Thoracic aorta (tissue), 2 donors: ENCODE data around the gene SLC7A14. TPM values are rescaled to one million over a fixed set of nuclear protein-coding genes. Genes with fewer than 3 reads are reported as not detected.

Experiments
- ATAC-seq: fragments of 150-250 bp; one replicate; pipeline ENCODE4 v1.8.0; 2017; ENCODE audit warnings: low read depth; ENCODE audit not compliant: insufficient number of reproducible peaks, low FRiP score
- DNase-seq: peaks from one replicate; pipeline ENCODE4 v3.0.0-alpha.2; 2020; ENCODE audit warnings: low spot score
- H3K27ac ChIP-seq, 2 donors: fragments of 200-600 bp; sonication (generic); 1 replicate in 1 of 2; 2 replicates in 1 of 2; pipeline ENCODE4 v1.5.1; 2016; ENCODE audit warnings: mild to moderate bottlenecking in 2 of 2, moderate library complexity in 2 of 2
- H3K27me3 ChIP-seq: fragments of 200-600 bp; sonication (generic); replicated peaks from 2 replicates; pipeline ENCODE4 v1.6.0; 2016; ENCODE audit warnings: mild to moderate bottlenecking; ENCODE audit not compliant: insufficient read depth
- H3K36me3 ChIP-seq: fragments of 200-600 bp; sonication (generic); one replicate; pipeline ENCODE4 v1.5.1; 2016
- H3K4me1 ChIP-seq, 2 donors: fragments of 200-600 bp; sonication (generic); 1 replicate in 1 of 2; 2 replicates in 1 of 2; pipeline versions ENCODE4 v1.5.1 to v1.6.0; 2016; ENCODE audit warnings: low read depth in 2 of 2, mild to moderate bottlenecking in 1 of 2; ENCODE audit not compliant: control insufficient read depth in 1 of 2
- H3K4me3 ChIP-seq: fragments of 200-600 bp; sonication (generic); 2 replicates; pipeline ENCODE4 v1.5.1; 2016; ENCODE audit warnings: mild to moderate bottlenecking
- H3K9me3 ChIP-seq: fragments of 200-600 bp; sonication (generic); 2 replicates; pipeline ENCODE4 v1.5.1; 2016
- total RNA-seq, 2 donors: library from RNA; depleted of rRNA; stranded (reverse); fragments of >200 nt; gene quantifications; one replicate each; pipeline versions ENCODE4 v1.1.0 to v1.2.3, GENCODE V29; 2016
- TF ChIP-seq, protein P1 (sequence below): fragments of 200-600 bp; sonication (generic); IDR thresholded peaks from one replicate; pipeline ENCODE4 v1.5.1; 2019; ENCODE audit warnings: antibody characterized with exemption

Gene SLC7A14
- total RNA-seq, 2 donors from 2014 or later: not detected

DNA sequence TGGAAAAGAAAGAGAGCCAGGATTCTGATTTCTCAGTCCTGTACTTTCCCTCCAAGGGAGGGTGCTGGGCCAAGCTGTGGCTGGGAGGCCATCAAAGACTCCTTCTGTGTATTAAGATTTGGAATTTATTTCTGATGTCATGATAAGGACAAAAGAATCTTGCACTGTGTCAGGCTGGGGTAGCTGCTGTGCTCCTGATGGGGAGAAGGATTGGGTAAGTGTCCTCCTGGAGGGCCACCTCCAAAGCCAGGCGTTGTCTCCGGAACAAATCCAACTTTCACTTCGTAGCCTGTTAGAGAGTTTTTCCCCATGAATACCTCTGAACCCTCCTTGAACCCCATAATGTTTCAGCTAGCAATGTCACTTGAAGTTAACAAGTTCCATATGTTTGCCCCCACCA is 137.3 kb downstream of the SLC7A14 start:
- Histone ChIP-seq H3K4me1 (no peaks in the 10 kb centered on the region), H3K36me3 (no peaks in the 10 kb centered on the region), H3K27ac (no peak overlapping the region), H3K9me3 (no peaks in the 10 kb centered on the region), H3K27me3 (no peaks in the 10 kb centered on the region), H3K4me3 (no peak overlapping the region)
- ATAC-seq (no peak), DNase-seq (no peak)
- TF ChIP-seq, protein P1, sequence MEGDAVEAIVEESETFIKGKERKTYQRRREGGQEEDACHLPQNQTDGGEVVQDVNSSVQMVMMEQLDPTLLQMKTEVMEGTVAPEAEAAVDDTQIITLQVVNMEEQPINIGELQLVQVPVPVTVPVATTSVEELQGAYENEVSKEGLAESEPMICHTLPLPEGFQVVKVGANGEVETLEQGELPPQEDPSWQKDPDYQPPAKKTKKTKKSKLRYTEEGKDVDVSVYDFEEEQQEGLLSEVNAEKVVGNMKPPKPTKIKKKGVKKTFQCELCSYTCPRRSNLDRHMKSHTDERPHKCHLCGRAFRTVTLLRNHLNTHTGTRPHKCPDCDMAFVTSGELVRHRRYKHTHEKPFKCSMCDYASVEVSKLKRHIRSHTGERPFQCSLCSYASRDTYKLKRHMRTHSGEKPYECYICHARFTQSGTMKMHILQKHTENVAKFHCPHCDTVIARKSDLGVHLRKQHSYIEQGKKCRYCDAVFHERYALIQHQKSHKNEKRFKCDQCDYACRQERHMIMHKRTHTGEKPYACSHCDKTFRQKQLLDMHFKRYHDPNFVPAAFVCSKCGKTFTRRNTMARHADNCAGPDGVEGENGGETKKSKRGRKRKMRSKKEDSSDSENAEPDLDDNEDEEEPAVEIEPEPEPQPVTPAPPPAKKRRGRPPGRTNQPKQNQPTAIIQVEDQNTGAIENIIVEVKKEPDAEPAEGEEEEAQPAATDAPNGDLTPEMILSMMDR: no peak

DNA sequence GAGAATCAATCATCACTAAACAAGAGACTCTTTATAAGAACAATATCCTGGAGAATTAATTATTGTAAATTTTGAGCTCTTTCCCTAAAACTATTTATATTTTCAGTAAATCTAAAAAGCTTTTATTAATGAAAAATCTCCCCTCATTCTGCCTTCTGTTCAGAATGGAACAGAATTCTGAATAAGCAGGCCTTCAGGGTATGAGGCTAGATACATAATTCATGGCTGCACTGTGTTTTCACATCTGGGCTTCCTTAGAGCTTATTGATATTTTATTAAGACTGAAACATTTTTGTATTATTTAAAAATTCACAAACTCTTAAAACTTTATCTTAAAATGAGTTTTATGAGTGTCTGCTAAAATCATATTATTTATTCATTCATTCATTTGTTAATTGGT is 142.4 kb downstream of the SLC7A14 start:
- no peak for DNase-seq
- Histone ChIP-seq H3K36me3 (no peaks in the 10 kb centered on the region), H3K27me3 (no peaks in the 10 kb centered on the region), H3K4me3 (no peak overlapping the region), H3K9me3 (no peaks in the 10 kb centered on the region), H3K4me1 (no peaks in the 10 kb centered on the region), H3K27ac (no peak overlapping the region)
- TF ChIP-seq, protein P1: no peak
- ATAC-seq: no peak

DNA sequence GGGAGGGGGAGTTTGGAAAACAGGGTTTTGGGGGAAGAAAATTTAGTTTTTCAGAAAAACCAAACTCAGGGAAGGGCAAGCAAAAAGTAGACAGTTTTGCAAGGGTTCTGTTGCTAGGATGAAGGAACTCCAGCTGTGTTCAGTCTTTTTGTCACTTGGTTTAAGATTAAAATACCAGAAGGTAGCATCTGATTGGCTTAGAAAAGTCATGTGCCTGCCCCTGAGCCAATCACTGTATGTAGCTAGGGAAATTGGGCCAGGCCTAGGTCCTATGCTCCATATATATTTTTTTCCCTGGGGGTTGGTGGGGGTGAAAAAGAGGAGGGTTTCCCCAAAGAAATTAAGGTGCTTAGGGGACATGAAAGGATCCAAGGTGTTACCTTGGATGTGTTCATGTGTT is 142.9 kb downstream of the SLC7A14 start:
- DNase-seq: no peak
- H3K4me3 ChIP-seq: no peak overlapping the region
- H3K27ac ChIP-seq: no peak overlapping the region
- H3K9me3 ChIP-seq: no peaks in the 10 kb centered on the region
- TF ChIP-seq, protein P1: no peak
- no peak for ATAC-seq
- no peaks in the 10 kb centered on the region for H3K27me3 ChIP-seq
- H3K4me1 ChIP-seq: no peaks in the 10 kb centered on the region
- no peaks in the 10 kb centered on the region for H3K36me3 ChIP-seq

DNA sequence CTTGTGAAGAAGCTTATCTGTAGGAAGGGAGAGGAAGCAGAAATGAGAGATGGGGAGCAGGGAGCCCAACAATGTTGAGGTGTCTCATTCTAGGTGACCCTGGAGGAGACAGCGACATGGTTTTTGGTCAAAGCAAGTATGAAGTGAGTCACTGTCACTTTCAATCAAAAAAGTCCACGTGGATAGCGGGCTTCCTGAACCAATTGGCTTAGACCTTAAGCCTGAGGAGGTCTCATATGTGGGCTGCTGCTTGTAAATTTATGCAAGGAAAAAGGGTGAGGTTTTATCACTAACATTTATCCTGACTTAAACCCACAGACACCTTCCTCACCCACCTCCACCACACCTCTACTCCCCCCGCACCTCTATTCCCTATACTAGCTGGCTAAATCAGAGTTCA is 144.5 kb downstream of the SLC7A14 start:
- H3K27ac ChIP-seq: no peak overlapping the region
- H3K9me3 ChIP-seq: no peaks in the 10 kb centered on the region
- H3K27me3 ChIP-seq: no peaks in the 10 kb centered on the region
- no peak for DNase-seq
- no peak overlapping the region for H3K4me3 ChIP-seq
- no peak for ATAC-seq
- H3K36me3 ChIP-seq: no peaks in the 10 kb centered on the region
- TF ChIP-seq, protein P1: no peak
- no peaks in the 10 kb centered on the region for H3K4me1 ChIP-seq

DNA sequence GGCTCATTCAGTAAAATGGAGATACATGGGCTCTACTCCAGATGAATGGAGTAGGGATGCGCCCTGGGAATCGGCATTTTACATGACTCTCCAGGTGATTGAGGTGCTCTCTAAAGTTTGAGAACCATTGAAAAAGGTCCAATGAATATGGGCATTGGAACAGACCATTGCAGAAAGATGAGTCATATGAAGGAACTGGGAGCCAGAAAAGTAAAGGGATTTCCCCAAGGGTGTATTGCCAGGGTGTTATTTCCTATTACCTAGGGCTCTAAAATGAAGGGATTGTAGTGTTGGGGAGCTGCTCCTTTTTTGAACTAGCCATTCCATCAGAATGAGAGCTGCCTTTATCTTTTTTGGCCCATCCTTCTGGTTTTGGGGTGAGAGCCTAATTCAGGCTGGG is 145.5 kb downstream of the SLC7A14 start:
- no peak overlapping the region for H3K4me3 ChIP-seq
- H3K27ac ChIP-seq: no peak overlapping the region
- TF ChIP-seq, protein P1: no peak
- H3K36me3 ChIP-seq: no peaks in the 10 kb centered on the region
- ATAC-seq: no peak
- no peak for DNase-seq
- H3K4me1 ChIP-seq: no peaks in the 10 kb centered on the region
- no peaks in the 10 kb centered on the region for H3K27me3 ChIP-seq
- H3K9me3 ChIP-seq: no peaks in the 10 kb centered on the region
